Spleen (tissue), 11 donors: ENCODE data around the gene HOXC6. TPM values are rescaled to one million over a fixed set of nuclear protein-coding genes. Genes with fewer than 3 reads are reported as not detected.
A peak's percentile ranks its signal among the peaks of the same experiment; 100 is the strongest.

Source experiments
- DNase-seq: peaks from one replicate; pipeline ENCODE4 v3.0.0-alpha.2; 2020
- H3K27ac ChIP-seq, 8 donors: fragments of 200-600 bp; sonication (generic) in 7 of 8; 1 replicate in 4 of 8; 2 replicates in 4 of 8; pipeline versions ENCODE4 v1.5.0 to v1.8.0; 2016 to 2021; ENCODE audit warnings: inconsistent platforms in 4 of 8, mild to moderate bottlenecking in 4 of 8, moderate library complexity in 1 of 8
- H3K27me3 ChIP-seq, 7 donors: fragments of 200-600 bp; sonication (generic) in 6 of 7; replicated peaks in 1 of 7; 1 replicate in 4 of 7; 2 replicates in 3 of 7; pipeline versions ENCODE4 v1.5.0 to v1.8.0; 2016 to 2021; ENCODE audit warnings: inconsistent platforms in 3 of 7, mild to moderate bottlenecking in 1 of 7
- H3K36me3 ChIP-seq, 6 donors: fragments of 200-600 bp; sonication (generic) in 5 of 6; 1 replicate in 4 of 6; 2 replicates in 2 of 6; pipeline versions ENCODE4 v1.5.0 to v1.8.0; 2016 to 2021; ENCODE audit warnings: inconsistent platforms in 2 of 6
- H3K4me1 ChIP-seq, 6 donors: fragments of 200-600 bp; sonication (generic) in 5 of 6; 1 replicate in 3 of 6; 2 replicates in 3 of 6; pipeline versions ENCODE4 v1.5.0 to v1.8.0; 2016 to 2021; ENCODE audit warnings: inconsistent platforms in 3 of 6
- H3K4me3 ChIP-seq, 8 donors: fragments of 200-600 bp; sonication (generic) in 7 of 8; 1 replicate in 4 of 8; 2 replicates in 4 of 8; pipeline versions ENCODE4 v1.5.0 to v1.8.0; 2016 to 2021; ENCODE audit warnings: inconsistent platforms in 4 of 8, mild to moderate bottlenecking in 4 of 8, moderate library complexity in 2 of 8
- H3K9me3 ChIP-seq, 8 donors: fragments of 200-600 bp; sonication (generic) in 7 of 8; 1 replicate in 4 of 8; 2 replicates in 4 of 8; pipeline versions ENCODE4 v1.5.0 to v1.8.0; 2016 to 2021; ENCODE audit warnings: inconsistent platforms in 4 of 8
- POLR2A ChIP-seq, 3 donors: fragments of 450-650 bp; IDR thresholded peaks; one replicate each; pipeline ENCODE4 v1.5.1; 2017; ENCODE audit warnings: antibody characterized with exemption in 3 of 3, mild to moderate bottlenecking in 1 of 3
- POLR2AphosphoS5 ChIP-seq, 3 donors: sonication (generic); formaldehyde crosslinking; IDR thresholded peaks; one replicate each; pipeline ENCODE4 v1.5.1; 2017; ENCODE audit warnings: antibody characterized with exemption in 3 of 3
- WGBS, 5 donors: extraction: QIAGEN DNeasy Blood & Tissue Kit in 3 of 5; methylation state at CpG; one replicate each; pipeline versions ENCODE4 v1.1.5 to v1.1.7; 2013 to 2018; 5-methylcytosine and 5-hydroxymethylcytosine counted together
- intact Hi-C: fragments of 100-400 bp; cut with DNase I; formaldehyde crosslinking; loops from one replicate; pipeline ENCODE4 v1.15.0; 2023; ENCODE audit warnings: low total_unique reads
- polyA plus RNA-seq, 3 donors: library from polyadenylated mRNA; stranded (reverse); fragments of 200-250 nt; gene quantifications; one replicate each; pipeline ENCODE4 v1.2.1, GENCODE V29; 2013
- total RNA-seq, 7 donors: library from RNA; depleted of rRNA in 3 of 7; stranded (reverse); fragments of >200 nt in 3 of 7; fragmentation: NEBNext Ultra II Directional in 4 of 7; extraction: Animal tissue kit (Norgen Biotek cat#: 25700) in 4 of 7; gene quantifications; one replicate each; pipeline versions ENCODE4 v1.1.0 to v1.2.1, GENCODE V29; 2016 to 2021
- TF ChIP-seq, protein P1 (sequence below), 11 experiments: fragments of 200-600 bp in 7 of 11; fragments of 450-650 bp in 4 of 11; sonication (generic) in 4 of 11; IDR thresholded peaks in 8 of 11; conservative IDR thresholded peaks in 3 of 11; 1 replicate in 7 of 11; 2 replicates in 4 of 11; pipeline versions ENCODE4 v1.4.0 to v1.8.0; 2016 to 2021; ENCODE audit warnings: antibody characterized with exemption in 11 of 11, inconsistent platforms in 4 of 11, mild to moderate bottlenecking in 1 of 11
- donor health status: healthy with polysubstance abuse.
- donor health status: DM: no; HTN: no; CAD: no; lungs with moderate emphysema.
- donor health status: DM: no; HTN: no; CAD: no.
- donor health status: Bipolar disorder and iron deficiency.
- donor health status: healthy.
- donor health status: DM: no; HTN: no; CAD: no.
- donor health status: DM: yes; HTN: yes; CAD: no.

HOXC6 gene
- total and polyA plus RNA-seq, 10 donors: 0.11 to 0.52 (median 0.24) TPM; not detected in 4

- peaks cover 16 to 100% (median 81%) of the 10 kb centered on the region in 7 donors for H3K27me3 ChIP-seq
- peaks cover 0 to 27% (median 8%) of the 10 kb centered on the region in 6 donors for H3K4me1 ChIP-seq
- TF ChIP-seq, protein P1, sequence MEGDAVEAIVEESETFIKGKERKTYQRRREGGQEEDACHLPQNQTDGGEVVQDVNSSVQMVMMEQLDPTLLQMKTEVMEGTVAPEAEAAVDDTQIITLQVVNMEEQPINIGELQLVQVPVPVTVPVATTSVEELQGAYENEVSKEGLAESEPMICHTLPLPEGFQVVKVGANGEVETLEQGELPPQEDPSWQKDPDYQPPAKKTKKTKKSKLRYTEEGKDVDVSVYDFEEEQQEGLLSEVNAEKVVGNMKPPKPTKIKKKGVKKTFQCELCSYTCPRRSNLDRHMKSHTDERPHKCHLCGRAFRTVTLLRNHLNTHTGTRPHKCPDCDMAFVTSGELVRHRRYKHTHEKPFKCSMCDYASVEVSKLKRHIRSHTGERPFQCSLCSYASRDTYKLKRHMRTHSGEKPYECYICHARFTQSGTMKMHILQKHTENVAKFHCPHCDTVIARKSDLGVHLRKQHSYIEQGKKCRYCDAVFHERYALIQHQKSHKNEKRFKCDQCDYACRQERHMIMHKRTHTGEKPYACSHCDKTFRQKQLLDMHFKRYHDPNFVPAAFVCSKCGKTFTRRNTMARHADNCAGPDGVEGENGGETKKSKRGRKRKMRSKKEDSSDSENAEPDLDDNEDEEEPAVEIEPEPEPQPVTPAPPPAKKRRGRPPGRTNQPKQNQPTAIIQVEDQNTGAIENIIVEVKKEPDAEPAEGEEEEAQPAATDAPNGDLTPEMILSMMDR (IDR thresholded peaks at IDR 0.05 in 8 of 11, conservative IDR thresholded peaks at IDR 0.05 in 3 of 11): no peak
- TF ChIP-seq POLR2A (IDR thresholded peaks at IDR 0.05) (no peak), POLR2AphosphoS5 (IDR thresholded peaks at IDR 0.05) (no peak)
- DNase-seq: peak; percentile 20
- H3K27ac ChIP-seq: no peak overlapping the region
- H3K9me3 ChIP-seq: no peaks in the 10 kb centered on the region
- no peaks in the 10 kb centered on the region for H3K36me3 ChIP-seq
- 45 to 53% (median 48%) methylated on average over 5 of the region's 5 CpGs for WGBS, 5 donors
- intact Hi-C loops: no loop called here
- no peak overlapping the region for H3K4me3 ChIP-seq
Observed at GRCh38 chr12:54024581-54025305, 3.5 kb upstream of the HOXC6 start.

DNA sequence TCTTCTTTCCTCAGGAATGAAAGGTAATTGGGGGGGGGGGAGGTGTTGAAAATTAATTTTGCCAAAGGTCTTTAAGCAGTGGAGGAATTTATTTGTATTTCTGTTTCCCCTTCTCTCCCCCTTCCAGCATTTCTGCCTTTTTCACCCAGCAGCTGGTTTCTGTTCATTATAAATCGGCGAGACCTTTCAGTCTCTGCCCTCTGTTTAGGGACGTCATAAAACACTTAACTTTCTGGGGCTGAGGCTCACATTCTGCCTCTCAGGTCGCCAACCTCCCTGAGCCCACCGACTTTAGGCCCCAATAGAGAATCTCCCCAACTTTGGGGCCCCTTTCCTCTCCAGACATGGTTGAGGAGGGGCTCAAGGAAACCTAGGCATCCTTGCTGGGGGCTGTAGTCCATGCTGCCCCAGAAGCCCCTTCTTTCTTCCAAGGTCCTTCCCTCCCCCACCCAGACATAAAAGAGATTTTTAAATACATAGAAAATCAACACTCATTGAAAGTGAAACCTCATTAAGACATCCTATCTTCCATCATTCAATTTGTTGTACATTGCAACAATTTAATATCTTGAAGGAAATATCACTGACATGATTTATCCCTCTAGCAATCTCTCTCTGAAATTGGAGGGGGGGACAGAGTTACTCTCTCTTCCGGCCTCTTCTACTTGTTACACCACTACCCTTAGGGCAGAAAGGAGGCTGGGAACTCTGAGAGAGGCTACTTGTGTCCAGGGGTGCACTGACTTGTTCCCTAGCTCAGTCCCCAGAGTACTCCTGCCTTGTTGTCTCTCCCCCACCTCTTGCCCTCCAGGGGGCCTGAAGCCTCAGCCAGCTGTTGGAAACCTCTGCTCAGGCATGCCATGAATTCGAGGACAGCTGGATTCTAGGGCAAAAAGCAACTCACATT, 2.5 kb upstream of the HOXC6 start:
- intact Hi-C loops: no loop called here
- no peak for DNase-seq
- TF ChIP-seq POLR2AphosphoS5 (IDR thresholded peaks at IDR 0.05): no peak
- TF ChIP-seq POLR2A (IDR thresholded peaks at IDR 0.05): no peak
- TF ChIP-seq, protein P1 (IDR thresholded peaks at IDR 0.05 in 8 of 11, conservative IDR thresholded peaks at IDR 0.05 in 3 of 11): no peak
- Histone ChIP-seq H3K4me1 (peaks cover 0 to 30% (median 7%) of the 10 kb centered on the region in 6 donors), H3K27me3 (peaks cover 16 to 100% (median 90%) of the 10 kb centered on the region in 7 donors), H3K27ac (no peak overlapping the region), H3K36me3 (no peaks in the 10 kb centered on the region), H3K4me3 (no peak overlapping the region), H3K9me3 (no peaks in the 10 kb centered on the region)
- 22 to 26% (median 25%) methylated on average over 7 of the region's 7 CpGs for WGBS, 5 donors

DNA sequence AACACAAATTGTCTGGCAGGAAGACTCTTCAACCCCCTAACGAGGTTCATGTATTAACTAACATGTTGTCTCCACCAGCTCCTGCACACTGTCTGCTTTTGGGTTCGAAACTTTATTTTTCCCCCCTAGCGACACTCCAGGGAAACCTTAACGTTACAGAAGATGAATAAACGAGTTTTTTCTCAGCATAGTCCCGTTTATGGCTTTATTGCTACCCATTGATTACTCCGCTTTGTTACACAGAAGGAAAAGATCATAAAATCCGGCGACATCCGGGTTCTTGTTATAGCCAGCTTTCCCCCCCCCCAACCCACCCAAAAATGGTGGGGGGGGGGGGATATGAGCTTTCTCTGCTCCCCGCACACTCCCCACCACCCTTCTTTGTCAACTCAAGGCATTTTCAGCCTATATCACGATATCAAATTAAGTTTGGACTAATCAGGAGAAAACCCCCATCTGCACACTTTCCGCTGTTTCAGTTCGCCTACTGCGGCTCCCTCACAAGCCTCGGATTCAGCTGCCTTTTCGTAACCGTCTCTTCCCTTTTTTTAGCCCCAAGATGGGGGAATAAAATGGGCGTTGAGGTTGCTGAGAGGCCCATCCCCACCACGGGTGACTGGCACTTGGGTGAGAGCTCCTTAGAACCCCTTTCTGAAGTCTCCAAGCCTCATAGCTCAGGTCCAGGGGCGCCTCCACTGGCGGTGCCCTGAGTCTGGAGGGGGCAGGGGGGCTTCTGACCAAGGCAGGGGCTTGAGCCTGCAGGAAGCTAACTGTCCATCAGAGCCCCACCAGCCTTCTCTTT, 1.4 kb upstream of the HOXC6 start:
- H3K36me3 ChIP-seq: no peaks in the 10 kb centered on the region
- DNase-seq: peak; percentile 43
- H3K27ac ChIP-seq: no peak overlapping the region
- H3K4me1 ChIP-seq: peaks cover 0 to 39% (median 10%) of the 10 kb centered on the region in 6 donors
- TF ChIP-seq, protein P1 (IDR thresholded peaks at IDR 0.05 in 8 of 11, conservative IDR thresholded peaks at IDR 0.05 in 3 of 11): no peak
- TF ChIP-seq POLR2A (IDR thresholded peaks at IDR 0.05) (no peak), POLR2AphosphoS5 (IDR thresholded peaks at IDR 0.05) (no peak)
- H3K9me3 ChIP-seq: no peaks in the 10 kb centered on the region
- 10 to 19% (median 16%) methylated on average over 22 of the region's 22 CpGs for WGBS, 5 donors
- intact Hi-C loops: no loop called here
- no peak overlapping the region for H3K4me3 ChIP-seq
- H3K27me3 ChIP-seq: peaks cover 18 to 100% (median 91%) of the 10 kb centered on the region in 7 donors
